Activated CD4-positive, alpha-beta T cell treated with anti-CD3 and anti-CD28 coated beads, Interleukin-2, amount 50 U/mL, for 1 hour (primary cell): Measurements from ENCODE around the gene MEIOB.
A peak's percentile ranks its signal among the peaks of the same experiment; 100 is the strongest.
"Not testable (repeated sequence)": the region's sequence is repeated elsewhere in the genome, so short reads cannot be mapped to it uniquely, and the experiment has no call there.

Experiments
- DNase-seq: peaks from one replicate; pipeline ENCODE4 v3.0.0-alpha.2; 2020

The MEIOB gene, protein sequence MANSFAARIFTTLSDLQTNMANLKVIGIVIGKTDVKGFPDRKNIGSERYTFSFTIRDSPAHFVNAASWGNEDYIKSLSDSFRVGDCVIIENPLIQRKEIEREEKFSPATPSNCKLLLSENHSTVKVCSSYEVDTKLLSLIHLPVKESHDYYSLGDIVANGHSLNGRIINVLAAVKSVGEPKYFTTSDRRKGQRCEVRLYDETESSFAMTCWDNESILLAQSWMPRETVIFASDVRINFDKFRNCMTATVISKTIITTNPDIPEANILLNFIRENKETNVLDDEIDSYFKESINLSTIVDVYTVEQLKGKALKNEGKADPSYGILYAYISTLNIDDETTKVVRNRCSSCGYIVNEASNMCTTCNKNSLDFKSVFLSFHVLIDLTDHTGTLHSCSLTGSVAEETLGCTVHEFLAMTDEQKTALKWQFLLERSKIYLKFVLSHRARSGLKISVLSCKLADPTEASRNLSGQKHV

DNA sequence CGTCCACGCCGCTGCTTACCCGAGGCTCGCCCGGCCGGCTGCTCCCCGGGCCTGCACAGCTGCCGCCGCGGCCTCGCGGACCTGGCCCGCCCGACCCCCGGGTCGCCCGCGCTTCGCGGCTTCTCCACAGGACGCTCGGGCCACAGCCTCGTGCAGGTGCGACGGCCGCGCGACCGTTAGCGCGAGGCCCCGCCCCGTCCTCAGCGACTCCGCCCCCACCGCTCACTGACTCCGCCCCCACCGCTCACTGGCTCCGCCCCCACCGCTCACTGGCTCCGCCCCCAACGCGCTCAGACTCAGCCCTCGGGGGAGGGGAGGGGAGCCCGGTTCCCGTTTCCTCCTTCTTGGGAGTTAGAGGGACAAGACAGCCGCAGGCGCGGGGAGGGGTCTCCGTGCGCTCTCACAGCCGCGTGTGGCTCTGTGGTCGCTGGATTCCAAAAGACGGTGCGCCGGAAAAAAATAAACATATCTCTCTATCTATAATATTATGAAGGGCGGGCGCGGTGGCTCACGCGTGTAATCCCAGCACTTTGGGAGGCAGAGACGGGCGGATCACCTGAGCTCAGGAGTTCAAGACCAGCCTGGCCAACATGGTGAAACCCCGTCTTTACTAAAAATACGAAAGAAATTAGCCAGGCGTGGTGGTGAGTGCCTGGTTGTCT lies at the start of gene MEIOB:
MEIOB (minus strand) TSS at position 191 of the 662 bp plus-strand sequence. CDS start 3,989 bp downstream, outside the sequence.
- DNase-seq, result peak; percentile 27

DNA sequence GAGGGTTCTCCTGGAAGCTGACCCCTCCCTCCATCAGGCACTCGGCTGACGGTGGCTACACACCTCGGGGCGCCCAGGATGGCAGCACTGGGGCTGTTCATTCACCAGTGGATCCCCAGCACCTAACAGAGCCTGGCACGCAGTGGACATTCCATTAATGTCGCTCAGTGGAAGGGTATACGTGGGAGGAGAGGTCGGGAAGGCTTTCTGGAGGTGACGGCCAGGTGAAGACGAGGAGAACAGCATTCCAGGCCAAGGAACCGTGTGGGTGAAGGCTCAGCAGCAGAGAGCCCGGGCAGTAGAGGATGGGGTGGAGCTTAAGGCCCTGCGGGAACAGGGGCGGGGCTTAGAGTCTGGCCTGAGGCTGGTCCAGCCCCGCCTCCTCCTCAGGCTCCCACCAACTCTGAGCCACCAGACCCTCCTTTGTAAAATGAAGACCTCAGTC lies 48.8 kb upstream of the MEIOB start:
- no peak for DNase-seq

DNA sequence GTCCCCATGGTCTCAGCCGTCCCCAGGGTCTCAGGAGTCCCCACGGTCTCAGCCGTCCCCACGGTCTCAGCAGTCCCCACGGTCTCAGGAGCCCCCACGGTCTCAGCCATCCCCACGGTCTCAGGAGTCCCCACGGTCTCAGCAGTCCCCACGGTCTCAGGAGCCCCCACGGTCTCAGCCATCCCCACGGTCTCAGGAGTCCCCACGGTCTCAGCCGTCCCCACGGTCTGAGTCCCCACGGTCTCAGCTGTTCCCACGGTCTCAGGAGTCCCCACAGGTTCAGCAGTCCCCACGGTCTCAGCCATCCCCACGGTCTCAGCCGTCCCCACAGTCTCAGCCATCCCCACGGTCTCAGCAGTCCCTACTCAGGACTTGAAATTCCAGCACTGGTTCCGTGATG lies 48.2 kb upstream of the MEIOB start:
- DNase-seq, result not testable (repeated sequence)

DNA sequence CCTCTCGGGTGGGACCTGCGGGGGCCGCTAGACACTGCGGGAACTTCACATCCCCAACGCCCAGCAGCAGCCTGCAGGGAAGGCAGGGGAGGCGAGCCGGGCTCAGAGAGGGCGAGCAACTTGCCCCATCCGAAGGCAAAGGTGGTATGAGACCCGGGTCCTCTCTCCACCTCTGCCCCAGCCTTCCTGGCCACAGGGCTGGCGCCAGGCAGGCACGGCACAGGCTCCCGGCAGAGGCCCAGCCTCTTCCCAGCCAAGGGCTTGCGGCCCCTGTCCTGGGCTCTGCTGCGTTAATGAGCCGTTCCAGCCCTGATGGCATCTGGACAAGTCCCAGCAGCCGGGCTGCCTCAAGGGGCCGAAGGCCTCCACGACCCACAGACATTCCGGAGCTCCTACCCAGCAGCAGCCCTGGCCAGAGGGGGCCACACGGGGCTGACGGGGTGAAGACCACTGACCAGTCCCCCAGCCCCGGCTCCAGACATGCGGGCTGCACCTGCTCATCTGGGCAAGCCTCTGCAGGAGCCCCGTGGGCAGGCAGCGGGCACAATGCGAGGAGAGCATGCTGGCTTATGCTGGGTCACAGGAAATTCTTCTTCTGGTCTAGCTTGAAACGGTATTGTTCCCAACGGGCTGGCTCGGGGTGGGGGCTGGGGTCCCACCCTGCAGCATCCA lies 47.5 kb upstream of the MEIOB start:
- no peak for DNase-seq

DNA sequence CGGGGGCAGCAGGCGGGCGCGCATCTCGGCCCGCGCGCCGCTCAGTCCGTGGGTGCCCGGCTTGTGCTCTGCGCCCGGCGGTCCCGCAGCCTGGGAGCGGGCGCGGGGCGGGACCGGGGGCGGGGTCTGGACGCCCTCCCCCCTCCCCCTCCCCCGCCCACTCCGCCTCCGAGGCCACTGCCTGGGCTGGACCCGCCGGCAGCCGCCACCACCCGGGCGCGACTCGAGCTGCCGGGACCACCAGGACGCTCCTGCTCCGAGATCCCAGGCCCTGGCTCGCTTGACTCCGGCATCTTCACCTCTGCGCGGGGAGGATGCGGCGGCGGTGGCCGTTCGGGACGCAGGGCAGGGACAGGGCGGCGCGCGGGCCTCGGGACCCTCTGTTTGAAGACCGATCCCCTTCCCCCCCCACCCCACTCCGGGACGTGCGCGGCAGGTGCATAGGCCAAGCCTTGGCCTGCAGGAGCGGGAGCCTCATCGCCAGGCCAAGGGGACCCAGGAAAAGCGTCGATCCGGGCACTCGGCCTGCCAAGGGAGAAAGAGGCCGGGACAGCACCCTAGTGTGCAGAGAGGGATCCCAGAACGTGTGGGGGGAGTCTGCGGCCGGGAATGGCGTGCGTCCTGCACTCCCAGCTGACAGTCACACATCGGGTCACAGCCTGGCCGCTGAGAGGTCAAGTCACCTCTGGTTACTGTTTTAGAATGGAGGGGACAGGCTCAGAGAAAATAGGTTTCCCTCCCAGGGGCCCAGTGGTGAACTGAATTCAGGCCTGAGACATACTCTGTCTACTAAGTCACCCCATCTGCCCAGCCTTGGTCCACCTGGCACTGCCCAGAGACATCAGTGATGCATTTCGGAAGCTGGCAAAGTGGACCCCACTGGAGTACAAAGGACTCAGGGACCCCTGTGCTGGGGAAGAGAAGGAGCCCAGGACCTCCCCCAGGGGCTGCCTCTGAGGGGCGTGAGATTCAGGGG lies 46.7 kb upstream of the MEIOB start, which contains the start of gene HS3ST6:
HS3ST6 (minus strand) TSS at position 65 of the 976 bp plus-strand sequence. CDS start 92 bp downstream, outside the sequence.
- DNase-seq, result no peak

DNA sequence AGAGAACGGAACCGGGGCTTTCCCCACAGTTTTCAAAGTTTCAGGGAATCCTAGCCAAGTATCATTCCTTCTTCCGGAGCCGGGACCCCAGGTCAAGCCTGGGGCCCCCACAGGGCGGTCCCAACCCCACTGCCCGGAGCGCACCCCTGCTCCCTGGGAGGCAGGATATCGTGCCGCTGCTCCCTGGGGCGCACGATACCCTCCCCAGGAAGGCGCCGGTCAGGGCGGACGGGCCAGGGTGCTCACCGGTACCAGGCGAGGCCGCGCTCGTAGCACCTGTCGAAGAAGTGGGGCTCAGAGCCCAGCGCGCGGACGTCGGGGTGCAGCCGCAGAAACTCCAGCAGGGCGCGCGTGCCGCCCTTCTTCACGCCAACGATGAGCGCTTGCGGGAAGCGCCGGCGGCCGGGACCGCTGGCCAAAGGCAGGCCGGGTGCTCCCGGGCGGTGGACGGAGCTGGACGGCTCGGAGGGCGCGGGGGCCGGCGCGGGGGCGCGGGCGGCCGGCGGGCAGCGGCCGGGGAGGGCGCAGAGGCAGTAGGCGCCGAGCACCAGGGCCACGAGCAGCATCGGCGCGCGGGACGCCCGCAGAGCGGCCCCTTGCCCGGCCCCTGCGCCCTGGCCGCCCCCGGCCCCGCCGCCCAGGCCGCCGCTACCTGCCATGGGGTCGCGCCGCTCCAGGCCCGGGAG lies 45.8 kb upstream of the MEIOB start:
- DNase-seq, result no peak

DNA sequence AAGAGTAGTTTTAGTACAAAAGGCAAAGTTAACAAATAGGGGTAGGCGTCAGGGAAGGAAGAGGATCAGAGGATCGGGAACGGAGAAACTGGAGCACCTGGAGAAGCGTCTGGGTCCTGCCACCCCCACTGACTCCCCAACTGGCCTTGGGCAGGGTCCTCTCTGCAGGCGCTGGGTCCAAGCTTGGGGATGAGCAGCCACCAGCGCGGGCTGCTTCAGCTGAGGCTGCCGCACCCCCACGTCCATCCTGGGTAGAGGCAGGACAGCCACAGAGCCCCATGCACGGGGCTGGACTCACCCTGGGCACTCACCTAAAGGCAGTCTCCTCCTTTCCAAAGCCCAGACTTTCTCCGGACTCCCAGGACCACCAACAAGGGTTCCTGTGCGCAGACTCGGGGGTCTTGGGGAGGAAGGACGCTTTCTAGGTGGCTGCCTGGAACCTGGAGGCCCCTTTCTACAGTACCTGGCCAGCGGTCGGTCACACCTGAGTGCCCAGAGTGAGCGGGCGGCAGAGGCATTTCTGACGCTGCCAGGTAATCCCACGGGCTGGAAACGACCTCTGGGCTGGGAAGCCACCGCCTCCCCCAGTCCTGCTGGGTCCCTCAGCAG lies 45.2 kb upstream of the MEIOB start:
- no peak for DNase-seq

DNA sequence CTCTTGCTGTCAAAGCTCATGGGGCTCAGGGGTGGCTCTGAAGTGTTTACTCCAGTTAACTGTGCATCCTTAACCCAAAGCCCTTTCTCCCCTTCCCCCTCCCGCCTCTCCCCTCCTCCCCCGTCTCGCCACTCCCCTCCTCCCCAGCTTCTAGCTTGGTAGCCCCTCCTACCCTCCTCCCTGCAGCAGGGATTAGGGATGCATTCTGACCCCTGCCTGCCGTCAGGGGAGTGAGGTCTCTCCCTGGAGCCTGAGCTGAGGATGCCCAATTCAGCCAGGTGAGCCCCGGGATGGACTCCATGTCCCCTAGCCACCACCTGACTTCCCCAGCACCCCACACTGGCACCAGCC lies 44.7 kb upstream of the MEIOB start:
- DNase-seq, result no peak

DNA sequence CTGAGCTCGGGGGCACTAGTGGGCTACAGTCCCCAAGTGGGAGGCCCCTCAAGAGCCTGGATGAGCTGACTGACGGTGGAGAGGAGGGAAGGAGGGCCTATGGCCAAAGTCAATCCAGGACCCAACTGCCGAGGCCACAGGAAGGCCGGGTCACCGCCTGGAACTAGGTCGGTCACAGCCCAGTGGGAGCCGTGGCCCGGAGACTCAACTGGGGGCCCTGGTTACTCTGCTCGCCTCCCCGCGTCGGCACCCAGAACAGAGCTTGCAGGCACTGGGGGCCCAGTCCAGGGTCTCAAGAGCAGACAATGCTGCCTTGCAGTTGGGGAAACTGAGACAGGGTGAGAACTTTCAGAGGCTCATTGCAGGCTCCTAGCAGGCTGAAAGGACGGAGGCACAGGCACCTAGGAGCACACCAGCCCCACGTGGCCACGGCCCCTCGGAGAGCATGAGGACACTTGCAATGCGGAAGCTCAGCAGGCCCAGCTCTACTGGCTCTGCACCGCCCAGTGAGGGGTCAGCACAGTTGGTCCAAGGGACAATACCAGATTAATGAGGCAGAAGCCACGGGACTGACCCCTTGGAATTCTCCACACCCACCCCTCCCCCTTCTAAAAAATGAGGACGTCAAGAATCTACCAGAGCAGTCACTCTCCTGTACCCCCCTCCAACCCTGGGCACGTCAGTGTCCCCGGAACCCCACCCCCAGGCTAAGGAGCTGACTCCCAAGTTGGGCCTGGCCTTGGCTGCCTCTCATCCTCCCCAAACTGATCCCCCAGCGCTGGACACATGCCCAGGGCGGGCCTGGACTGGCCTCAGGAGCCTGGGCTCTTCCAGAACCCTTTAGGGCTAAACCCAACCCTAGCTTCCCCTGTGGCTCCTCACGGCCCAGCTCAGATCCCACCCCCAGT lies 44.0 kb upstream of the MEIOB start:
- no peak for DNase-seq

DNA sequence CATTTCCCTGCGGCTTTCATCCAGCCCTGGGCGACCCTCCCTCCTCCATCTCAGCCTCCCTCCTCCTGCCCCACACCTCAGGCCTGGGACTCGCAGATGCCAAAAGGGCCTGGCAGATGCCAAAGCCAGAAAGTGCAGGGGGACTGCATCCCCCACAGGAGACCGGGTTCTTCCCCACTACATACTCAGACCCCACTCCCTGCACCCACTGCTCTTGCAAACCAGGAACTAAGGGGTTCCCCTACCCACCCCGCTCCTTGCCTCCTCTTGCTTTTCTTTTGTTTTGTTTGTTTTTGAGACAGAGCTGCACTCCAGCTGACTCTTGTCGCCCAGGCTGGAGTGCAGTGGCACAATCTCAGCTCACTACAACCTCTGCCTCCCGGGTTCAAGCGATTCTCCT lies 43.0 kb upstream of the MEIOB start:
- DNase-seq, result no peak

DNA sequence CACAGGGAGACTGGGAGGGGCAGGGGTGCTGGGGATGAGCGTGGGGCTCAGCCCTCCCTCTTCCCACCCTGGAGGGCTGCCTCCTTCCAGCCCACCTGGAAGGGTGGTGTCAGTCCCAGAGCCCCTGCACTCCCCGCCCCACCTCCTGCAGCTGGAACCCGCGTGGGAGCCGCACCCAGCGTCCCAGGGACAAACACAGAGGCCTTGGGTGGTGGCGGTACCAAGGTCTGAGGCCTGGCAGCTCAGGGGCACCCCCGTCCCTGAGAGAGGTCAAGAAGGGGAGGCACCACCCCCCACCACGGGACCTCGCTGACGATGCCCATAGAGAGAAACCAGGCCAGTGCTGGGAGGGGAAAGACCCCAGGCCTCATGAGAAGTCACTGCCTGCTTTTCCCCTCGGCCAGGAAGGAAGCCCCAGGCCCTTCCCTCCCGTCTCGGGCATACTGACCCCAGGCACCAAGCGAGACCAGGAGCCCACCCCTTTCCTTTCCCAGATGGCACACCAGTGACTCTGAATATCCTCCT lies 42.2 kb upstream of the MEIOB start:
- no peak for DNase-seq

DNA sequence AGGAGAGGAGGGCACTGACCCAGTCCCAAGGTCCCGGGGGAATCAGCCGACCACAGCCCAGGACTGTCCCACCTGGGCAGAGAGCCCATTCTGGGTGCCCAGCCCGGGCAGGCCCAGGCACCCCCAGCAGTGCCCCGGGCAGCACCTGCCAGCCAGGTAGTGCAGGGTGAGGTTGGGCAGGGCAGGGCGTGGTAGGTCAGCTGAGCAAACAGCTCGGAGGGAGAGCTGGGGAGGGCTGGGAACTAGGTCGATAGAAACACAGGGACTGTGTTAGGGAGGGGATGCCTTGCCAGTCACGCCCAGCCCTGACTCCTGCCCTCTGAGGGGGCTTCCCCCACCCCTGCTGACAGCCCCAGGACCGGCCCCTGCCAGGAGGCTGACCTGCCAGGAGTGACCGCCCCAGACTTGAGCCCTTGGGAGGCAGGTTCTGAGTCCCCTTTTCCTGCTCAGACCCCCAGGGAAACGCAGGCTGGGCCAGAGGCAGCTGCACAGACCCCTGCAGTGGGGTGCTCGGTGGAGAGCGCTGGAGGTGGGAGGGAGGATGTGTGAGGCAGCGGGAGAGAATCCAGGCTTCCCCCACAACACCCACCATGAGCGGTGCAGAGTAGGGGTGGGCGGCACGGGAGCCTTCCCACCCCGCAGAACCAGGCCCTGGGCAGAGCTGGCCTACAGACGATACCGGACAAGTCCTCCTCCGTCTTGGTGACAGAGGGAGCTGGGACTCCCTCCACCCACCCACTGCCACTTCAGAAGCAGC lies 41.5 kb upstream of the MEIOB start:
- no peak for DNase-seq

DNA sequence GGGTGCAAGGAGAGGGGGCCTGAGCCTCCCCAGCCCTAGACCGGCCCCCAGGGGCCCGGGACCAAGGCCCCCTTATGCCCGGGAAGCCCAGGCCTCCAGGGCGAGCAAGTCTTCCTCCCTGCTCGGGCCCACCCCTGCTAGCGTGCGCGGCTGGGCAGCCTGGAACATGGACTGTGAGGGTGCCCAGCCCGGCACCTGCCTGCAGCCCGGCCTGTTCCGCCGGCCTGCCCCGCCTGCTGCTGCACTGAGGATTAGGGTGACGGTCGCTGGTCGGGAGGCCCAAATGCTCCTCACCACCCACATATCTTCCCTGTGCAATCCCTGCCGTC lies 40.2 kb upstream of the MEIOB start:
- DNase-seq, result no peak

DNA sequence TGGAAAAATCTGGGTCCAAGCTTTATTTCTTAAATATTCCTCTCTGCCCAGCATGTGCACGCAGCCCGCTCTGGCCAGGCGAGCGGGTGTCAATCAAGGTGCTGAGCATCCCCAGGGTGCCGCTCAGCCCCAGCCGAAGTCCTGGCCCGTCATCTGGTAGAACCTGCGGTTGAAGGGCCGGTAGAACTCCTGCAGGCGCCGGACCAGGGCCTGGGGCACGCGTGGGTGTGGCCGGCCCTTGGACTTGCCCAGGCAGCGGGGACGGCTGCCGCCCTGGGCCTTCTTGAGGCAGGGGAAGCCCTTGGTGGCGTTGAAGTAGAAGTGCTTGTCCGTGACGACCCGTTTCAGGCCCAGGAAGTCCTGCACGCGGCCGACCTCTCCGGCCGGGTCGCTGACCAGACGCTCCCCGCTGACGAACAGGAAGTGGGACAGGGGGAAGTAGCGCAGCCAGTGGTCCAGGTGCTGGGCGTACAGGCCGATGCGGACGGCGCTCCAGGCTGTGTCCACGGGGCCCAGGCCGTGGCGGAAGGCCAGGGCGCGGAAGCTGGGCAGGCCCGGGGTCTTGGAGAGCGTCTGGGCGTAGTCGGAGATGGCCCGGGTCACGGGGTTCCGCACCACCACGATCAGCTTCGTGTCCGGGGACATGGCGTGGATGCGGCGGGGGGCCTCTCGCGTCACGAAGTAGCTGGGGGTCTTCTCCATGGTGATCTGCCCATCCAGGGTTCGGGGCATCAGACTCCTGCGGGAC lies 39.7 kb upstream of the MEIOB start:
- DNase-seq, result no peak

DNA sequence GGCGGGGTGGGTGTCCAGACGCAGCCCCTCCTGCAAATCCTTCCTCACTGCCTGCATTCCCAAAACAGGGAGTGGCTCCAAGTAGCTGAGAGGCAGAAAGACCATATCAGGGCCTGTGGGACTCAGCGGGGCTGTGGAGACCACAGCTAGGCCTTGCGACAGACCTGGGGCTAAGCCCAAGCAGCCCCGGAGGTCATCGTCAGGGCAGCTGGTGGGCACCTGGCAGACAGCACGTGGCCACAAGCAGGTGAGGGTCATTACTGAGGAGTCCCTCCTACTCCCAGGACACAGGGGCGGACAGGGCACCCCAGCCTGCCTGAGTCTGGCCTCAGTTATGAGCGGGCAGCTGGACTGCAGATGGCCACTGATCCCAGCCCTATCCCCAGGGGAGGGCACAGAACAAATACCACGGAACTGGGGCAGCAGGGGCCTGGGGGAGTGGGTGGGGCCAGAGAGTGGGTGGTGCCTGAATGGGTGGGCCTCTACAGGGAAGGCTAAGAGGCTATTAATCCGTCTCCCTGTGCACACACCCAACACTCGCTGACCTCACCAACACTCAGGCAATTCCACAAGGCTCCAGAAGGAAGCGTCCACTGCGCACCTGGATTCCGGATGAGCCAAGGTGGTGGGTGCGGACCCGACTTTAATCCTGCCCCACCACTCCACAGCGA lies 37.7 kb upstream of the MEIOB start:
- DNase-seq, result no peak

DNA sequence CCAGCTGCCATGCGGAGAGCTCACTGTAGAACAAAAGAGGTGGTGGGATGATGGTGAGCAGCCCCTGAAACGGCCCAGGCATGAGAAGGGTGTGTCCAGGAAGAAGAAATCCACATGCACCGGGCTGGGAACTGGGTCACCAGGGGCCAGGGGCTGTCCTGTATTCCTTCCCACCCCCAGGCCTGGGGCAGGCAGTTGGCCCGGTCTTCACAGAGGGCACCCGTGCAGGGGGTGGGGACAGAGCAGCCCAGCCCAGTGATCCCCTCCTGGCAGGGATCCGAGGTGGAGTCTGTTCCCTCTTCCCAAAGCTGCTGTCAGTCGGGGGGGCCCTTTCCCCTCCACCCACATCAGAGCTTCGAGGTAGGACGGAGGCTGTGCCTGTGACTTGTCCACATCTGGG lies 37.0 kb upstream of the MEIOB start:
- no peak for DNase-seq

DNA sequence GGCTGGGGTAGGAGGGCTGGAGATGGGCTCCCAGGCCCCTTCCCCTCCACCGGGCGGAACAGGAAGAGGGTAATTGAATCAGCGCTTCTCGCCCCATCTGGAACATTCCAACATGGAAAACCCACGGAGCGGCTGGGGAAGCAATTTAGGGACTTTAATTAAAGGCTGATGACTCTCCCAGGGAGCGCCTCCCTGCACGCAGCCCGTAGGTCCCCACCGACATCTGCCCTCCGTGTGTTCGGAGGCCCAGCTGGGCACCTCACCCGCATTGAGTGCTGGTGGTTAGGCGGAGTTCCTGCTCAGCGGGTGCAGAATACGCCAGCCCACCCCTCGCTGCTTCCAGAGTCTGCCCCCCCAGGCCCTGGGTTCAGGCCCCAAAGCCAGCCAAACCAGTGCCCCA lies 36.2 kb upstream of the MEIOB start:
- no peak for DNase-seq
